ENCODE results near the gene HCN2.
"Not testable (repeated sequence)": the region's sequence is repeated elsewhere in the genome, so short reads cannot be mapped to it uniquely, and the experiment has no call there.

Gene HCN2

DNA sequence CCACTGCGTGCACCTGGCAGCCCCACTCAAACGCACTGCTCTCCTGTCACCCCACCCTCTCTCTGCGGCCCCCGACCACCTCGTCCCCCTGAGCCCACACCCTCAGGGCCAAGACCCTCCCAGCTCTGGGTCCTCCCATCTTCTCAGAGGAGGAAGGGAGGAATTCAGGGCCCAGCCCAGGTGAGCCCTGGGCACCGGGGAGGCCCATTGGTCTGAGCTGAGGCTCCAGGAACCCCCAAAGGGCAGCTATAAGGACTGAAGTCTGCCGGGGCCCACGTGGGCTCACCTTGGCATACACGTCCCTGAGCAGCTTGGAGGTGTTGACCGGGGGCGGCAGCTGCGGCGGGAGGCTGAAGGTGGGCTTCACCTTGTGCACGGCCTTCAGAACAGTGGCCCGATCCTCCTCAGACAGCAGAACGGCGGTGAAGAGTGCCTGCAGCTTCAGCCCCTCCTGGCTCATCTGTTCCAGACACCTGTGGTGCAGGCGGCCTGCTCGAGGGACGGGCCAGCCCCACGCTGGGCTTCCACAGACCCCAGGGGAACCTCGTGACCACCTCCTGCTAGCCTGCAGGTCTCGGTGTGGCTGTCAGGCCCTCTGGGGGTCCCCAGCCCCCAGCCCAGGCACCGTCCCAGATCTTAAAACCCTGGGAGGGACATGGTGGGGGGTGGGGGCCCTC is 34.9 kb downstream of the HCN2 start:
- Histone ChIP-seq H3K4me1 (ENCODE audit: insufficient read depth, low read length) (no peaks in the 10 kb centered on the region), H3K27ac (ENCODE audit: low read depth, low read length) (no peak overlapping the region), H3K36me3 (ENCODE audit: insufficient read depth, low read length) (peaks cover 64% of the 10 kb centered on the region), H3K4me3 (ENCODE audit: low read length) (no peak overlapping the region), H3K27me3 (ENCODE audit: insufficient read depth, low read length) (no peaks in the 10 kb centered on the region), H3K9me3 (ENCODE audit: insufficient read depth, low read depth, low read length) (no peaks in the 10 kb centered on the region), H3K9ac (ENCODE audit: low read depth, low read length) (no peak overlapping the region)
- WGBS: 94% methylated on average over 24 of the region's 24 CpGs

DNA sequence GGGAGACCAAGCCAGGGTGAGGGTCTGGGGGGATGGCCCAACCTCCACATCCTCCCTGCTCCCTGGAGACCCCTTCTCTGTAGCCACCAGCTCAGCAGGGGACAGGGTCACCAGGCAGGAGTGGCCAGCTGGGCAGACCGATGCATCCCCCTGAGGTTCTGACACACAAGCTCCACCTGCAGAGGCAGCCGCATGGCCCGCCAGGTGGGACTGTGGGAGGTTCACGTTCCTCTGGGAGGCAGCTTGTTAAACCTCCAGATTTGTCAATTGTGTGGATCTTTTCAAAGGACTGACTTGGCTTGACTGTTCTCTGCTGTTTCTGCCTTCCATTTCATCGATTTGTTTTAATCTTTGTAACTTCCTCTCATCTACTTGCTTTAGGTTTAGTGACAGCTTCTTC is 35.6 kb downstream of the HCN2 start:
- 93% methylated on average over 5 of the region's 5 CpGs for WGBS
- peaks cover 64% of the 10 kb centered on the region for H3K36me3 ChIP-seq (ENCODE audit: insufficient read depth, low read length)

DNA sequence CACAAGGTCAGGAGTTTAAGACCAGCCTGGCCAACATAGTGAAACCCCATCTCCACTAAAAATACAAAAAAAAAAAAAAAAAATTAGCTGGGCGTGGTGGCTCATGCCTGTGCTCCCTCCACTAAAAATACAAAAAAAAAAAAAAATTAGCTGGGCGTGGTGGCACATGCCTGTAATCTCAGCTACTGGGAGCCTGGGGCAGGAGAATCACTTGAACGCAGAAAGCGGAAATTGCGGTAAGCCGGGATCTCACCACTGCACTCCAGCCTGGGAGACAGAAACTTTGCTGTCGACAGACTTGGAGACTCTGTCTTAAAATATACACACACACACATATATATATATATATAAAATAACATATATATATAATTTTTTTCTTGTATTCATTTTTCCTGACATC is 36.9 kb downstream of the HCN2 start:
- H3K4me1 ChIP-seq (ENCODE audit: insufficient read depth, low read length); H3K9me3 ChIP-seq (ENCODE audit: insufficient read depth, low read depth, low read length); H3K9ac ChIP-seq (ENCODE audit: low read depth, low read length); H3K27ac ChIP-seq (ENCODE audit: low read depth, low read length); H3K4me3 ChIP-seq (ENCODE audit: low read length); H3K27me3 ChIP-seq (ENCODE audit: insufficient read depth, low read length): not testable (repeated sequence)
- 96% methylated on average over 7 of the region's 7 CpGs for WGBS
- H3K36me3 ChIP-seq (ENCODE audit: insufficient read depth, low read length): peaks cover 65% of the 10 kb centered on the region

More for the DNA sequence above, 35.6 kb downstream of the HCN2 start:
- no peak overlapping the region for H3K27ac ChIP-seq (ENCODE audit: low read depth, low read length)
- H3K4me1 ChIP-seq (ENCODE audit: insufficient read depth, low read length): no peaks in the 10 kb centered on the region
- no peak overlapping the region for H3K9ac ChIP-seq (ENCODE audit: low read depth, low read length)
- no peak overlapping the region for H3K4me3 ChIP-seq (ENCODE audit: low read length)
- no peaks in the 10 kb centered on the region for H3K9me3 ChIP-seq (ENCODE audit: insufficient read depth, low read depth, low read length)
- no peaks in the 10 kb centered on the region for H3K27me3 ChIP-seq (ENCODE audit: insufficient read depth, low read length)

GRCh38 chr19:628168-628567 is 38.5 kb downstream of the HCN2 start:
- no peak overlapping the region for H3K27ac ChIP-seq (ENCODE audit: low read depth, low read length)
- H3K9me3 ChIP-seq (ENCODE audit: insufficient read depth, low read depth, low read length): no peaks in the 10 kb centered on the region
- H3K27me3 ChIP-seq (ENCODE audit: insufficient read depth, low read length): no peaks in the 10 kb centered on the region
- no peak overlapping the region; the same call in 1 of the 2 replicates for H3K9ac ChIP-seq (ENCODE audit: low read depth, low read length)
- H3K4me1 ChIP-seq (ENCODE audit: insufficient read depth, low read length): no peaks in the 10 kb centered on the region
- H3K4me3 ChIP-seq (ENCODE audit: low read length): no peak overlapping the region
- WGBS: 83% methylated on average over 18 of the region's 19 CpGs
- peaks cover 55% of the 10 kb centered on the region for H3K36me3 ChIP-seq (ENCODE audit: insufficient read depth, low read length)

DNA sequence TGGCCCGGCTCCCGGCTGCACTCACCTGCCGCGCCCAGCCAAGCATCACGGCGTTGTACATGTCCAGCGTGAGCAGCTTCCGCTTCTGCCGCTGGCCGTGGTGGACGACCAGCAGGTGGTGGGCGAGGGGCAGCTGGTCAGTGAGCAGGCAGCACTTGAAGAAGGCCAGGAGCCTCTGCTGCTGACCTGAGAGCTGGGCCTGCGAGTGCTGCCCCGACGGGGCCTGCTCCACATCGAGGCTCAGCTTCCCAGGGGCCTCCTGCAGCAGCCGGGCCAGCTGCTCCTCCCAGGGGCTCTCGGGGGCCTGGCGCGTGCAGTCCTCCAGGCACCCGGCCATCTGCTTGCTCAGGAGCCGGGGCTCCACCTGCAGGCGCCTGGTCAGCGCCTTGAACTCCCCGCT is 39.8 kb downstream of the HCN2 start:
- not testable (repeated sequence) for H3K4me3 ChIP-seq (ENCODE audit: low read length); H3K27ac ChIP-seq (ENCODE audit: low read depth, low read length); H3K9me3 ChIP-seq (ENCODE audit: insufficient read depth, low read depth, low read length); H3K27me3 ChIP-seq (ENCODE audit: insufficient read depth, low read length); H3K9ac ChIP-seq (ENCODE audit: low read depth, low read length); H3K4me1 ChIP-seq (ENCODE audit: insufficient read depth, low read length)
- WGBS: 93% methylated on average over 25 of the region's 25 CpGs
- H3K36me3 ChIP-seq (ENCODE audit: insufficient read depth, low read length): peaks cover 43% of the 10 kb centered on the region

DNA sequence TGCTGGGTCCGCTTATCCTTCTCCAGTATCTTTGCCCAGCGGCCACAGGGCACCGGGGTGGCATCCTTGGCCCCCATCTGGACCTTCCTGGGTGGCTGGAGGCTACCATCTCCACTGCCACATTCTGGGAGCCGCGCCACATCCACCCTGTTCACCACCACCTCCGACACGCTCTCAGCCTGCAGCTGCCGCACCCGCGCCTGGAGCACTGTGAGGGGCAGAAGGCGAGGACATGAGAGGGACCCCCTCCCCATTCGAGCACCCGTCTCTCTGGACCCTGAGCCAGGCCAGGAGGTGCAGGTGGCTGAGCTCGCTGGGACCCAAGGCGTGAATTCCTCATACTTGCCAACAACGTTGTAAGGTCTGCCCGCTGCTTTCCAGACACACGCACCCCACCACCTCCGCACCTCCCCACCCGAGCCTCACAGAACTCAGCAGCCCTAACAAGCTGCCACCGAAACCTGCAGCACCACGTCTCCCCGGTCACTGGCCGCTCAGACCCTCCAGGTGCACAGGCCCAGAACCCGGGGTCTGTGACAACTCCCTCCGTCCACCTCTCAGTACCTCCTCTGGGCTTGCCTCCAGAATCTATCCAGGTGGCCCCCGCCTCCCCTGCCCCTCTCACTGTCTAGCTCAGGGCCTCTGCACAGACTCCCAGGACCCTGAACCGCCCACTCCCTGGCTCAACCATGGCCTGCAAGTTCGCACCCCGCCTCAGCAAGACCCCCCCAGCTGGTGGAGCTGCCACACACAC is 40.5 kb downstream of the HCN2 start:
- Histone ChIP-seq H3K4me1 (ENCODE audit: insufficient read depth, low read length) (no peaks in the 10 kb centered on the region), H3K36me3 (ENCODE audit: insufficient read depth, low read length) (peaks cover 38% of the 10 kb centered on the region), H3K9ac (ENCODE audit: low read depth, low read length) (no peak overlapping the region), H3K4me3 (ENCODE audit: low read length) (no peak overlapping the region), H3K27me3 (ENCODE audit: insufficient read depth, low read length) (no peaks in the 10 kb centered on the region), H3K9me3 (ENCODE audit: insufficient read depth, low read depth, low read length) (no peaks in the 10 kb centered on the region), H3K27ac (ENCODE audit: low read depth, low read length) (no peak overlapping the region)
- WGBS: 94% methylated on average over 30 of the region's 30 CpGs

- WGBS: 2% methylated on average over 35 of the region's 35 CpGs
- no peaks in the 10 kb centered on the region for H3K9me3 ChIP-seq (ENCODE audit: insufficient read depth, low read depth, low read length)
- peaks cover 7% of the 10 kb centered on the region for H3K27me3 ChIP-seq (ENCODE audit: insufficient read depth, low read length)
- no peaks in the 10 kb centered on the region for H3K4me1 ChIP-seq (ENCODE audit: insufficient read depth, low read length)
- peak overlapping the region; percentile 94 for H3K9ac ChIP-seq (ENCODE audit: low read depth, low read length)
- H3K36me3 ChIP-seq (ENCODE audit: insufficient read depth, low read length): peaks cover 27% of the 10 kb centered on the region
- H3K4me3 ChIP-seq (ENCODE audit: low read length): peak overlapping the region; percentile 100
- peak overlapping the region; percentile 65 for H3K27ac ChIP-seq (ENCODE audit: low read depth, low read length)
These were observed 42.9 kb downstream of the HCN2 start for GRCh38 chr19:632579-633067.

GRCh38 chr19:633068-633785 is 43.5 kb downstream of the HCN2 start, which contains the start of gene POLRMT:
TSS of gene POLRMT (minus strand) at chr19:633537. CDS start at chr19:633512, 25 bp downstream.
- H3K36me3 ChIP-seq (ENCODE audit: insufficient read depth, low read length): peaks cover 23% of the 10 kb centered on the region
- under 1% methylated on average over 67 of the region's 67 CpGs for WGBS

GRCh38 chr19:633786-634639 is 44.3 kb downstream of the HCN2 start:
- 31% methylated on average over 32 of the region's 32 CpGs for WGBS
- H3K27ac ChIP-seq (ENCODE audit: low read depth, low read length): no peak overlapping the region; the same call in 1 of the 2 replicates
- H3K27me3 ChIP-seq (ENCODE audit: insufficient read depth, low read length): peaks cover 20% of the 10 kb centered on the region
- no peaks in the 10 kb centered on the region for H3K4me1 ChIP-seq (ENCODE audit: insufficient read depth, low read length)
- peak overlapping the region; percentile 100 for H3K4me3 ChIP-seq (ENCODE audit: low read length)
- peak overlapping the region; percentile 79 for H3K9ac ChIP-seq (ENCODE audit: low read depth, low read length)
- H3K36me3 ChIP-seq (ENCODE audit: insufficient read depth, low read length): peaks cover 15% of the 10 kb centered on the region
- H3K9me3 ChIP-seq (ENCODE audit: insufficient read depth, low read depth, low read length): no peaks in the 10 kb centered on the region

More at GRCh38 chr19:633068-633785, 43.5 kb downstream of the HCN2 start, which contains the start of gene POLRMT:
- H3K27ac ChIP-seq (ENCODE audit: low read depth, low read length): peak within 1 kb of the TSS; percentile 65
- H3K9me3 ChIP-seq (ENCODE audit: insufficient read depth, low read depth, low read length): no peaks in the 10 kb centered on the region
- no peaks in the 10 kb centered on the region for H3K4me1 ChIP-seq (ENCODE audit: insufficient read depth, low read length)
- peak within 1 kb of the TSS; percentile 94 for H3K9ac ChIP-seq (ENCODE audit: low read depth, low read length)
- H3K27me3 ChIP-seq (ENCODE audit: insufficient read depth, low read length): peaks cover 12% of the 10 kb centered on the region
- peak within 1 kb of the TSS; percentile 100 for H3K4me3 ChIP-seq (ENCODE audit: low read length)

DNA sequence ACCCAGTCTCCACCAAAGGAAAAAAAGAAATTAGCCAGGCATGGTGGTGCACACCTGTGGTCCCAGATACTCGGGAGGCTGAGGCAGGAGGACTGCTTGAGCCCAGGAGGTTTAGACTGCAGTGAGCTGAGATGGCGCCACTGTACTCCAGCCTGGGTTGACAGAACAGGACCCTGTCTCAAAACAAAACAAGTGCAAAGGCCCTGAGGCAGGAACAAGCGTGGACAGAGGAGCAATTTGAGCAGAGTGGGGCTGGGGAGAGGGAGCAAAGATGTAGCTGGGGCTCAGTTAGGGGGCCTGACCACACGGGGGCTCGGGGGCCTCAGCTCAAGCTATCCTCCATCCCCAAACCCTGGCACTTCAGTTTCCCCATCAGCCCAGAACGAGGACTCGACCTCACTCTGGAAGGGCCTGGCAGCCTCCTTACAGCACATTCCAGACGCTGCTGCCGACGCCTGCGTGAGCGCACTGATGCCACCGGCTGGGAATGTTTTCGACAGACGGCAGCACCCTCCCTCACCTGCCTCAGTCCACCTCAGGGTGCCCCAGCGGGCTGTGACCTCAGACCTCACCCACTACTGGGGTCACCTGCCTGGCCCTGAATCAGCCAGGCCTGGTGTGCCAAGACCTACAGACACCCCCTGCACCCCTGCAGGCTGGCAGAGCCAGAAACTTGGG is 45.4 kb downstream of the HCN2 start:
- H3K27me3 ChIP-seq (ENCODE audit: insufficient read depth, low read length): peaks cover 25% of the 10 kb centered on the region
- H3K9me3 ChIP-seq (ENCODE audit: insufficient read depth, low read depth, low read length): no peaks in the 10 kb centered on the region
- H3K4me3 ChIP-seq (ENCODE audit: low read length): no peak overlapping the region
- H3K4me1 ChIP-seq (ENCODE audit: insufficient read depth, low read length): no peaks in the 10 kb centered on the region
- no peak overlapping the region for H3K9ac ChIP-seq (ENCODE audit: low read depth, low read length)
- H3K27ac ChIP-seq (ENCODE audit: low read depth, low read length): no peak overlapping the region
- H3K36me3 ChIP-seq (ENCODE audit: insufficient read depth, low read length): peaks cover 6% of the 10 kb centered on the region; the same call in 1 of the 2 replicates
- 92% methylated on average over 16 of the region's 16 CpGs for WGBS
